ENCODE data around the gene CRACR2B.

DNA sequence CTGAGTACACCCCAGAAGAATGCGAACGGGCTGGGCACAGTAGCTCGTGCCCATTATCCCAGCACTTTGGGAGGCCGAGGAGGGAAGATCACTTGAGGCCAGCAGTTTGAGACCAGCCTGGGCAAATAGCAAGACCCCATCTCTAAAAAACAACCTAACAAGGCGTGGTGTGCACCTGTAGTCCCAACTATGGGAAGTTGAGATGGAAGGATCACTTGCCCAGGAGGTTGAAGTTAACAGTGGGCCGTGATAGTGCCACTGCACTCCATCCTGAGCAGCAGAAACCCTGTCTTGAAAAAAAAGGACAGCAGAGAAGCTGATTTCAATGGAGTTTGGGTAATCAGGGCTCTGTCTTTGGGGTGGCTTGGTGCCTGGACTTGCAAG is 14.7 kb upstream of the CRACR2B start:
- TF ChIP-seq EZH2 (IDR thresholded peaks at IDR 0.05; ENCODE audit: insufficient read depth, low read length): no peak
- TF ChIP-seq, protein P1, sequence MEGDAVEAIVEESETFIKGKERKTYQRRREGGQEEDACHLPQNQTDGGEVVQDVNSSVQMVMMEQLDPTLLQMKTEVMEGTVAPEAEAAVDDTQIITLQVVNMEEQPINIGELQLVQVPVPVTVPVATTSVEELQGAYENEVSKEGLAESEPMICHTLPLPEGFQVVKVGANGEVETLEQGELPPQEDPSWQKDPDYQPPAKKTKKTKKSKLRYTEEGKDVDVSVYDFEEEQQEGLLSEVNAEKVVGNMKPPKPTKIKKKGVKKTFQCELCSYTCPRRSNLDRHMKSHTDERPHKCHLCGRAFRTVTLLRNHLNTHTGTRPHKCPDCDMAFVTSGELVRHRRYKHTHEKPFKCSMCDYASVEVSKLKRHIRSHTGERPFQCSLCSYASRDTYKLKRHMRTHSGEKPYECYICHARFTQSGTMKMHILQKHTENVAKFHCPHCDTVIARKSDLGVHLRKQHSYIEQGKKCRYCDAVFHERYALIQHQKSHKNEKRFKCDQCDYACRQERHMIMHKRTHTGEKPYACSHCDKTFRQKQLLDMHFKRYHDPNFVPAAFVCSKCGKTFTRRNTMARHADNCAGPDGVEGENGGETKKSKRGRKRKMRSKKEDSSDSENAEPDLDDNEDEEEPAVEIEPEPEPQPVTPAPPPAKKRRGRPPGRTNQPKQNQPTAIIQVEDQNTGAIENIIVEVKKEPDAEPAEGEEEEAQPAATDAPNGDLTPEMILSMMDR (IDR thresholded peaks at IDR 0.05; ENCODE audit: insufficient read depth, low read depth, low read length): no peak
